HFF-Myc (cell line): Measurements from ENCODE around the gene CRELD2.

Experiments used
- DNase-seq: peaks from one replicate; pipeline ENCODE4 v3.0.0-alpha.2; 2011; ENCODE audit warnings: low read depth; ENCODE audit errors: extremely low read depth
- H3K4me3 ChIP-seq: replicated peaks from 2 replicates; pipeline ENCODE4 v1.5.1; 2011; ENCODE audit warnings: low read depth, mild to moderate bottlenecking, control low read depth, low read length
- CTCF ChIP-seq: IDR thresholded peaks from 2 replicates; pipeline ENCODE4 v1.5.1; 2012; ENCODE audit warnings: mild to moderate bottlenecking, low read depth, low read length, control low read depth; ENCODE audit errors: missing control alignments

CRELD2 gene

DNA sequence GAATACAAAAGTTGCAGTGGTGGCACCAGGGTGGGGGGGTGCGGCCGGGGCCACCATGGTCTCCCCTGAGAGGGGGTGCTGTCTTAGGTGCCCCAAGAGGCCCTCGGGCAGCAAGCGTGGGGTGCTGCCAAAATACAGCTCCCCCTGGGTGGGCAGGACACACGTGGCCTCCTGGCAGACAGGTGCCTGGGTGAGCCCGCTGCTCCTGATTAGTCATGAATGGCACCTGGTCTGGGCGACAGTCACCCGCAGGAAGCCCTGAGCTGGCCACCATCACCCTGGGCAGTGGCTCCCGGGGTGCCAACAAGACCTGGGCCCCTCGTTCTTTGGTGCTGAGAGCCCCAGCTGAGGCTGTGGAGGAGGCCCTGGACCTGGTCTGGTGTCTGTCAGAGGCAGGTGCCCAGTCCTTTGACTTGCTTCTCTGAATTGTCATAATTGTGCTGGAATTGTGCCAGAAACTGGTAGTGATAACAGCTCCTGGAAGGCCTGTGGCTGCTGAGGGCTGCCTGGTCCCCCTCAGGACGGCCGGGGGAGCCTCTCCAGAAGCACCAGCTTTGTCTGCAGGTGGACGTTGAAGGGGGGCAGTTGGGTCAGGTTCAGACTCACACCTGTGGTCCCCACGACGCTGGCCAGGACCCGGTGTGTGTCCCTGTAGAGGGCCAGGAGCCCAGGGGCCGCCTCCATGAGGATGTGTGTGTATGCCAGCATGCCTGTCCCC lies 15.0 kb upstream of the CRELD2 start:
- no peak overlapping the region for H3K4me3 ChIP-seq

GRCh38 chr22:49904040-49904369 lies 14.4 kb upstream of the CRELD2 start:
- TF ChIP-seq CTCF = no peak

More for the DNA sequence above, 15.0 kb upstream of the CRELD2 start:
- no peak for TF ChIP-seq CTCF
- no peak for DNase-seq

GRCh38 chr22:49905465-49905864 lies 13.0 kb upstream of the CRELD2 start:
- TF ChIP-seq CTCF = no peak
- no peak overlapping the region for H3K4me3 ChIP-seq
- DNase-seq = no peak

More at GRCh38 chr22:49904040-49904369, 14.4 kb upstream of the CRELD2 start:
- no peak overlapping the region for H3K4me3 ChIP-seq
- no peak for DNase-seq

DNA sequence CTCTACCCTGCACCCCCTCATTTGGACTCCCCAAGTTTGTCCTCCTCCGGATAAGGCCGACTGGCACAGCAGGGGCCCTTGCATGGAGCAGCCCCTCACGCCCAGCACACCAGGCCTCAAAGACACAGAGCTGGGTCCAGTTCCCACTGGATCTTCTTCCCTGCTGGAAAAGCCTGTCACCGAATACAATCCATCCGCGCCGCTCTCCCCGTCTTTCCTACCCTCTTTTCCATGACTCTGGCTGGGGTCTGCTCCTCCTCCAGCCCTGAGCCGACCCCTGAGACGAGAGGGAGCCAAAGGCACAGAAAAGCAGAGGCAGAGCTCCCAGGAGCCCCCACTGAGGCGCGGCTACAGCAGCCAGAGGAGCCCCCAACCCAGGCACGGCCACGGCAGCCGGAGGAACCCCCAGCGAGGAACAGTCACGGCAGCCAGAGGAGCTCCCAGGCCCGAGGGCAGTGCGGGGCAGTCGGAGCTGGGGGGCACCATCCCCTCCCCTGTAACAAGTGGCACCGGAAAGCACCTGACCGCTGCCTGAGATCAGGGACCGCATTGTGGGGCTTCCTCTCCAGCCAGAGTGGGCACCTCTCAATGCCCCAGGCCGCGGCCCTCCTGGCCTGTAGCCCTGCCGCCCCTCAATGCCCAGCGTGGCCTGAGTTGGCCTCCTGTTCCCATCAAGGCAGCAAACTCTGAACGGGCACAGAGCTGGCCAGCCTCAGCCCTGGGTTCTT lies 12.2 kb upstream of the CRELD2 start:
- no peak for TF ChIP-seq CTCF
- no peak overlapping the region for H3K4me3 ChIP-seq
- DNase-seq = no peak

- no peak for TF ChIP-seq CTCF
- DNase-seq = no peak
- H3K4me3 ChIP-seq = no peak overlapping the region
Measured at GRCh38 chr22:49906799-49907290, 11.6 kb upstream of the CRELD2 start.

- H3K4me3 ChIP-seq = no peak overlapping the region
- no peak for TF ChIP-seq CTCF
- DNase-seq = no peak
Measured at GRCh38 chr22:49907807-49908206, 10.6 kb upstream of the CRELD2 start.
